8988T (cell line): ENCODE results near the gene PROM2.

Experiments
- DNase-seq: peaks from one replicate; pipeline ENCODE4 v3.0.0; 2011

Gene PROM2

GRCh38 chr2:95325590-95326432 is 51.6 kb downstream of the PROM2 start:
- DNase-seq, result no peak

- DNase-seq, result no peak
Measured at GRCh38 chr2:95326433-95327140, 52.3 kb downstream of the PROM2 start.

GRCh38 chr2:95327861-95328260 is 53.6 kb downstream of the PROM2 start:
- DNase-seq, result no peak

GRCh38 chr2:95328358-95329125 is 54.3 kb downstream of the PROM2 start:
- no peak for DNase-seq

GRCh38 chr2:95329401-95329800 is 55.2 kb downstream of the PROM2 start:
- no peak for DNase-seq

GRCh38 chr2:95329891-95330793 is 55.9 kb downstream of the PROM2 start:
- DNase-seq, result no peak

- no peak for DNase-seq
Measured at GRCh38 chr2:95330794-95331338, 56.6 kb downstream of the PROM2 start.

GRCh38 chr2:95331606-95332005 is 57.4 kb downstream of the PROM2 start:
- no peak for DNase-seq

GRCh38 chr2:95332036-95332435 is 57.8 kb downstream of the PROM2 start:
- DNase-seq, result no peak

- no peak for DNase-seq
Measured at GRCh38 chr2:95333056-95333455, 58.8 kb downstream of the PROM2 start.

- DNase-seq, result no peak
Measured at GRCh38 chr2:95333888-95334338, 59.7 kb downstream of the PROM2 start.

- no peak for DNase-seq
Measured at GRCh38 chr2:95334916-95335641, 60.8 kb downstream of the PROM2 start.

- no peak for DNase-seq
Measured at GRCh38 chr2:95336406-95336805, 62.2 kb downstream of the PROM2 start.

- no peak for DNase-seq
Measured at GRCh38 chr2:95337829-95338228, 63.6 kb downstream of the PROM2 start.
